HG03159 (cell line): ENCODE data around the gene RDH13.
"Not testable (repeated sequence)": the region's sequence is repeated elsewhere in the genome, so short reads cannot be mapped to it uniquely, and the experiment has no call there.

Experiments
- ATAC-seq: cut with Tn5 transposase; IDR thresholded peaks from one replicate; pipeline ENCODE4 v1.9.1; 2021; ENCODE audit warnings: mild to moderate bottlenecking, moderate library complexity; ENCODE audit not compliant: unreplicated experiment

RDH13 gene

DNA sequence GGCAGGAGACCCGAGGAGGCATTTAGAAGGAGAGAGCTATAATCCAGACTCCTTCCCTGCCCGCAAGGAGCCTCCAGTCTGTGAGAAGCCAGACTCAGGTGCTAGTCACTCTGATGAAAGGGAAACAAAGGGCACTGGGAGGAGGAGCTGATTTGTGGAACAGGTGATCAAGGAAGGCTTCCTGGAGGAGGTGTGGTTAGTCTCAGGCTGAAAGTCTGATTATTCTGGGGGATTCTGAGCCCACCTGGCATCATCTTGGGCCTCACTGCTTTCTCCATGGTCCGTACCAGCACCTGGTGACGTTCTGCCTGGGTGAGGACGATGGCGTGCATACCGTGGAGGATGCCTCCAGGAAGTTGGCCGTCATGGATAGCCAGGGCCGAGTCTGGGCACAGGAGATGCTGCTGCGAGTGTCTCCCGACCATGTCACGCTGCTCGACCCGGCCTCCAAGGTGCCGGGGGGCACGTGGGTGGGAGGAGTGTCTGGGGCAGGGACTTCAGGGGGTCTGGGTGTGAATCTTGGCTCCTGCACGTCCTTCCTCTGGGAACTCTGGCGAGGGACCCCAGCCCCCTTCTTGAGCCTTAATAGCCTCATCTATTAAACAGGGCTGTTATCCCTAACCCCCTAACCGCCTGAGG lies 16.6 kb upstream of the RDH13 start:
- no peak for ATAC-seq

DNA sequence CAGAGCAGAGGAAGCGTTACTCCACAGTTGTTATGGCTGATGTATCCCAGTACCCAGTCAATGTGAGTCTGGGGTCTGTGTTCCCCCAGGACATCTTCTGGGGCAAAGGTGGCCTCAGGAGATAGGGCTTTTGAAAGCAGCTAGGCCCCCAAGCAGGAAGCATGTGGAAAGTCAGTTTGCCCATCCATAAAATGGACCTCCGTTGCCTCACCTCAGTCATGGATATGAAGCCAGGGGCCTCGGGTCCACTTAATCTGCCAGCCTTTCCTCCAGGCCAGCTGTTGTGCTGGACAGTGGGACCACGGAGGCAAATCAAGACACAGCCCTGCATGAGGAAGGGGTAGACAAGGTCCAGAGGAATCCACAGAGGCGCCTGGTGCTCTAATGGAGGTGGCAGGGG lies 16.0 kb upstream of the RDH13 start:
- no peak for ATAC-seq

GRCh38 chr19:55077106-55077505 lies 14.2 kb upstream of the RDH13 start:
- no peak for ATAC-seq

GRCh38 chr19:55076321-55076720 lies 13.4 kb upstream of the RDH13 start:
- ATAC-seq = no peak

DNA sequence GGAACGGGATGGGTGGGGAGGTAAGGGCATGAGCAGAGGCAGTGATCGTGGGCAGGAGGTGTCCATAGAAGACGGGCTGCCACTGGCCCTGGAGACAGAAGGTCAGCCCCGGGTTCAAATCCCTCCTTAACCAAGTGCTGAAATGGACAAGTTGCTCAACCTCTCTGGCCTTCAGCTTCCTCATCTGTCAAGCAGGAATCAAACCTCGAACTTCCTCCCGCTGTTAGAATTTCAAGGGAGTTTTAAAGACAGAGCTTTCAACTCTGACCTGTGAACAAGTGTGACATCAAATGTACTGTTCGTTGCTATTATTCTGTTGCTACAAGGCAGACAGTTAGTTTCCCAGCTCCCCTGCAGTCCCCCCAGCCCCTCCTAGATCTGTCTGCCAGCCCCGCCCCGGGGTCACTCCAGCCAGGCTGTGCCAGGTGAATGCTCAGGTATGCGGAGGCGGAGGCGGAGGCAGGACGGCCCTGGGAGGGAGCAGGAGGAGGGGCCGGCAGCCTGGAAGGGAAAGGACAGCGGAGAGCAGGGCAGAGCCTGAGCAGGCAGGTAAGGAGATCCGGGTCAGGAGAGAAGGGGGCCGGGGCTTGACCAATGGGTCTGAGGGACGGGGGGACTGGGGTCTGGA lies 12.5 kb upstream of the RDH13 start, which contains the start of gene EPS8L1:
Gene EPS8L1 (plus strand): TSS at position 499 of the 628 bp plus-strand sequence. CDS start 576 bp downstream, outside the sequence.
- no peak for ATAC-seq

- no peak for ATAC-seq
Measured at GRCh38 chr19:55071913-55072312, 9.0 kb upstream of the RDH13 start.

DNA sequence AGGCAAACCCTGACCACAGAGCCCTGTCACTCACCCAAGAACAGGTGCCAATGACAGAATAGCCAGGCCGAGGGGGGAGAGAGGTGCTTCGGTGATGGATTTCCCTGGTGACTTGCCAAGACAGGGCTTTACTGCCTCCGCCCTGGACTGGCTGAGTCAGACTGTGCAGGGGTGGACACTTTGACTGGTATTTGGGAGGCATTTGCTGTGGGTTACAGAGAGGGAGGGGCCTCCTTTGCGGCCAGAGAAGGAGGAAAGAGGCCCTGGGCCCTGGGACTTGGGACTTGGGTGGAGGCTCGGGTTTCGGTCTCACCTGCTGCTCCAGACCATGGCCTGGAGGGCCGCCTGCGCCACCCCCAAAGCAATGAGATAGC lies 8.2 kb upstream of the RDH13 start:
- ATAC-seq = no peak

DNA sequence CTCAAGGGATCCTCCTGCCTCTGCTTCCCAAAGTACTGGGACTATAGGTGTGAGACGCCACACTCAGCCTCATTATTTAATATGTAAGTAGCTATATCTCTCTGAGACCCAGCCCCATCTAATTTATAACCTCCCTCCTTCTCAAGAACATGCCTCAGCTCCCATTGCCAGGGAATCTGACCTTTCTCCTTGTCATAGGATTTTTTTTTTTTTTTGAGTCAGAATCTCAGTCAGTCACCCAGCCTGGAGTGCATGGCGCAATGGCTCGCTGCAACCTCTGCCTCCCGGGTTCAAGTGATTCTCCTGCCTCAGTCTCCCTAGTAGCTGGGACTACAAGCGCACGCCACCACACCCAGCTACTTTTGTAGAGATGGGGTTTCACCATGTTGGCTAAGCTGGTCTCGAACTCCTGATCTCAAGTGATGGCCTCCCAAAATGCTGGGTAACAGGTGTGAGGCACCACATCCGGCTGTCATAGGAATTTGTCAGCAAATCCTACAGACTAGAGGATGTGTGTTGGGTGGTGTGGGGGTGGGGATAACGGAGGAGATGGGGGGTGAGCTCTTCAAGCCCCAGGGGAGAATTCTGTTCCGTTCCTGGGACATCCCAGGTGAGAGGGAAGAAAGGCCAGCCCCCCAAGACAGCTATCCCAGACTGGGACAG lies 7.6 kb upstream of the RDH13 start:
- ATAC-seq = no peak

GRCh38 chr19:55069865-55070197 lies 6.9 kb upstream of the RDH13 start:
- ATAC-seq = no peak

- no peak for ATAC-seq
Measured at GRCh38 chr19:55068950-55069864, 6.3 kb upstream of the RDH13 start.

DNA sequence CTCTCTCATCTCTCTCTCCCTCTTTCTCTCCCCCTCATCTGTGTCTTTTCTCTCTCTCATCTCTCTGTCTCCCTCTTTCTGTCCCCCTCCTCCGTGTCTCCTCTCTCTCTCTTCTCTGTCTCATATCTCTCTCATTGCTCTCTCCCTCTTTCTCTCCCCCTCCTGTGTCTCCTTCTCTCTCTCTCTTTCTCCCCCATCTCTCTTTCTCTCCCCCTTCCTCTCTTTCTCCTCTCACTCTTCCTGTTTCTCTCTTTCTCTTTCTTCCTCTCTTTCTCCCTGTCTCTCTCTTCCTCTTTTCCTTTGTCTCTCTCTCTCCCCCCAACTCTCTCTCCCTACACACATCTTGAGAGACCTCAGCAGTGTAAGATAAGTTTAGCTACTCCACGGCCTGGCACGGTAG lies 4.9 kb upstream of the RDH13 start:
- no peak for ATAC-seq

GRCh38 chr19:55066107-55066709 lies 3.3 kb upstream of the RDH13 start:
- no peak for ATAC-seq

DNA sequence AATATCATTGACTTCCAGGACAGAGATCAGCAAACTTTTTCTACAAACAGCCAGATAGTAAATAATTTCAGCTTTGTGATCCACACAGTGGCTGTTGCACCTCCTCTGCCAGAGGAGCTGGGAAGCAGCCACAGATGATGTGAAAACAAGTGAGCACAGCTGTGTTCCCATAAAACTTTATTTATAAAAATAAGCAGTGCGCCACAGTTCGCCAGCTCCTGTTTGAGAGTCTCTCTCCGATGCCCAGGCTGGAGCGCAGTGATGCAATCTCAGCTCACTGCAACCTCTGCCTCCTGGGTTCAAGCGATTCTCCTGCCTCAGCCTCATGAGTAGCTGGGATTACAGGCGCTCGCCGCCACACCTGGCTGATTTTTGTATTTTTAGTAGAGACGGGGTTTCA lies 2.6 kb upstream of the RDH13 start:
- not testable (repeated sequence) for ATAC-seq

- no peak for ATAC-seq
Measured at GRCh38 chr19:55063492-55063843, 520 bp upstream of the RDH13 start.

DNA sequence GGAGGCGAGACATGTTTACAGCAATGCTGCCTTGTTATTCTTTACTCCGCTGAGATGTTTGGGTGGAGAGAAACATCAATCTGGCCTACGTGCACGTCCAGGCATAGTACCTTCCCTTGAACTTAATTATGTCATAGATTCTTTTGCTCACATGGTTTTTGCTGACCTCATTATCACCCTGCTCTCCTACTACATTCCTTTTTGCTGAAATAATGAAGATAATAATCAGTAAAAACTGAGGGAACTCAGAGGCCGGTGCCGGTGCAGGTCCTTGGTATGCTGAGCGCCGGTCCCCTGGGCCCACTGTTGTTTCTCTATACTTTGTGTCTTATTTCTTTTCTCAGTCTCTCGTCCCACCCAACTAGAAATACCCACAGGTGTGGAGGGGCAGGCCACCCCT lies 2.7 kb downstream of the RDH13 start:
- ATAC-seq = not testable (repeated sequence)

DNA sequence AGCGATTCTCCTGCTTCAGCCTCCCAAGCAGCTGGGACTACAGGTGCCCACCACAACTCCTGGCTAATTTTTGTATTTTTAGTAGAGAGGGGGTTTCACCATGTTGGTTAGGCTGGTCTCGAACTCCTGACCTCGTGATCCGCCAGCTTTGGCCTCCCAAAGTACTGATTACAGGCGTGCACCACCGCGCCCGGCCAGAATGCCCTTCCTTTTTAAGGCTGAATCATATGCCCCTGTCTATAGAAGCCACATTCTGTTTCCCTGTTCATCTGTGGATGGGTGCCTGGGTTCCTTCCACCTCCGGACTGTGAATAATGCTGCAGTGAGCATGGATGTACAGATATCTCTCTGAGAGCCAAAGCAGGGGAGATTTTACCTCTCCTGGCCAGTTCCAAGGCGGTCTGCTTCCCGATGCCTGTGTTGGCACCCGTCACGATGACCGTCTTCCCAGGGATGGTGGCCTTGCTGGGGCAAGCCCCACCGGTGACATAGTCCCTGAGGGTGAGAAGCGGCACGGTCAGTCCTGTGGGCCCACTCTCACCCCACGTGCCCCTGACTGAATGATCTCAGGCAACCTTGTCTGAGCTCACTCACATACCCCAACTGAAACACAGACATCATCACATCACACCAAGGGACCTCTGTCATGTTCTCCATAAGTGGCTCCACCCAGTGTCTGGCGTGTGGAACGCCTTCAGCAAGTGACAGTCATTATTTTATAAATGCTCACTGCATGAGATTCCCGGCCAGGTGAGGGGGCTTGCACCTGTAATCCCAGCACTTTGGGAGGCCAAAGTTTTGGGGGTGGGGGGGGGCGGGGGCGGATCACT lies 4.0 kb downstream of the RDH13 start:
- ATAC-seq = no peak

GRCh38 chr19:55056827-55057226 lies 6.1 kb downstream of the RDH13 start:
- no peak for ATAC-seq

DNA sequence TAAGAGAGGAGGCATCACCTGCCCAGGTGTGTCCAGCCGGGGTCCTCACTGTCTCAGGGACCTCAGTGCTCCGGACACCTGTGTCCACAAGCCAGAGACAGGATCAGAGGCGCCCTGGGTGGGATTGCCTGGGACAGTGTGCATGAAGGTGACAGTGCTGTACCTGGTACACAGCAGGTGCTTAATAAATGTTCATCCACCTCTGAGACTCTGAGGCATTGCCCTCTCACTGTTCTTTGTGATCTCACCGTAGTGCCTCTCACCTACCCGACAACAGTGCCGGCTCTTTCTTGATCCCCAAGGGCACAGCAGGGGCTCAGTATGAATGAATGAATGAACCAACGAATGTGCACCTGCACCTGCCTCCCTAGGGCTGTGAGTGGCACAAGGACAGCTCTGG lies 9.2 kb downstream of the RDH13 start:
- ATAC-seq = no peak

- no peak for ATAC-seq
Measured at GRCh38 chr19:55050749-55051532, 12.0 kb downstream of the RDH13 start.
